CD4-positive, alpha-beta memory T cell (primary cell): ENCODE results near the gene ABCB6. TPM values are rescaled to one million over a fixed set of nuclear protein-coding genes. Genes with fewer than 3 reads are reported as not detected.

ENCODE experiments used
- CTCF ChIA-PET: fragments of 350-600 bp; sonication (Branson Sonifier 250); formaldehyde crosslinking; loops from one replicate; lab custom pipeline; 2021; ENCODE audit warnings: inconsistent platforms; ENCODE audit not compliant: partially characterized antibody; lab: Charles Lee
- POLR2A ChIA-PET: fragments of 350-600 bp; sonication (Branson Sonifier 250); formaldehyde crosslinking; loops from one replicate; lab custom pipeline; 2021; ENCODE audit not compliant: partially characterized antibody; lab: Charles Lee
- DNase-seq, 5 donors: peaks; one replicate each; pipeline versions ENCODE4 v3.0.0 to v3.0.0-alpha.2; 2020 to 2022; ENCODE audit warnings: mixed read lengths in 1 of 5
- H3K27ac ChIP-seq: one replicate; pipeline ENCODE4 v1.7.0; 2013; ENCODE audit warnings: low read depth, low read length
- H3K27me3 ChIP-seq: 2 replicates; pipeline ENCODE4 v1.7.0; 2013; ENCODE audit warnings: mild to moderate bottlenecking, low read length, moderate library complexity; ENCODE audit not compliant: insufficient read depth
- H3K36me3 ChIP-seq: 2 replicates; pipeline ENCODE4 v1.7.0; 2013; ENCODE audit warnings: mild to moderate bottlenecking, low read length, moderate library complexity; ENCODE audit not compliant: insufficient read depth
- H3K4me1 ChIP-seq: 2 replicates; pipeline ENCODE4 v1.7.0; 2013; ENCODE audit warnings: mild to moderate bottlenecking, low read length, moderate library complexity; ENCODE audit not compliant: insufficient read depth
- H3K4me3 ChIP-seq, 2 donors: one replicate each; pipeline ENCODE4 v1.7.0; 2013; ENCODE audit warnings: low read length in 2 of 2, mild to moderate bottlenecking in 1 of 2
- H3K9me3 ChIP-seq, 2 donors: one replicate each; pipeline ENCODE4 v1.7.0; 2013; ENCODE audit warnings: low read length in 2 of 2, control low read depth in 1 of 2; ENCODE audit not compliant: control insufficient read depth in 1 of 2
- H3K27ac Mint-ChIP-seq, 7 donors: one replicate each; pipeline ENCODE4 v1.8.0; 2020 to 2021; ENCODE audit warnings: mixed read lengths in 7 of 7, mild to moderate bottlenecking in 6 of 7, inconsistent platforms in 3 of 7, moderate library complexity in 3 of 7
- H3K27me3 Mint-ChIP-seq, 2 donors: one replicate each; pipeline ENCODE4 v1.8.0; 2020 to 2021; ENCODE audit warnings: mixed read lengths in 2 of 2
- H3K36me3 Mint-ChIP-seq, 2 donors: one replicate each; pipeline ENCODE4 v1.8.0; 2020 to 2021; ENCODE audit warnings: mixed read lengths in 2 of 2, inconsistent platforms in 1 of 2, mild to moderate bottlenecking in 1 of 2
- H3K4me1 Mint-ChIP-seq, 4 donors: one replicate each; pipeline ENCODE4 v1.8.0; 2020 to 2021; ENCODE audit warnings: mixed read lengths in 4 of 4, mild to moderate bottlenecking in 1 of 4
- H3K4me3 Mint-ChIP-seq, 8 donors: one replicate each; pipeline ENCODE4 v1.8.0; 2020 to 2021; ENCODE audit warnings: mixed read lengths in 8 of 8, mild to moderate bottlenecking in 7 of 8, moderate library complexity in 6 of 8, inconsistent platforms in 3 of 8
- H3K9me3 Mint-ChIP-seq, 8 donors: one replicate each; pipeline ENCODE4 v1.8.0; 2020 to 2021; ENCODE audit warnings: mixed read lengths in 8 of 8, mild to moderate bottlenecking in 5 of 8, inconsistent platforms in 3 of 8, moderate library complexity in 1 of 8
- intact Hi-C: fragments of 100-400 bp; cut with micrococcal nuclease; formaldehyde crosslinking; loops from one replicate; pipeline ENCODE4 v1.15.1; 2023
- polyA plus RNA-seq, 2 donors: library from polyadenylated mRNA; unstranded; fragments of 300-500 nt; fragmentation: Illumina TruSeq; gene quantifications; one replicate each; pipeline ENCODE4 v1.2.3, GENCODE V29; 2021
- total RNA-seq, 2 experiments: library from RNA; stranded (reverse); gene quantifications; one replicate each; pipeline ENCODE4 v1.2.3, GENCODE V29; 2021

Gene ABCB6
- total and polyA plus RNA-seq, 4 experiments from 2014 or later: 1.4 to 11.1 (median 7.5) TPM

GRCh38 chr2:219199470-219200211, 19.1 kb downstream of the ABCB6 start:
- no peaks in the 10 kb centered on the region for H3K4me1 ChIP-seq
- H3K27ac ChIP-seq: no peak overlapping the region
- H3K9me3 ChIP-seq: no peaks in the 10 kb centered on the region
- intact Hi-C loops: no loop called here
- peak overlapping the region in 1 of 7 donors; percentile 2 for H3K27ac Mint-ChIP-seq
- H3K4me1 Mint-ChIP-seq: peaks cover 2 to 8% (median 4%) of the 10 kb centered on the region in 4 donors
- H3K4me3 ChIP-seq: no peak overlapping the region
- no peak for DNase-seq
- H3K36me3 Mint-ChIP-seq: peaks cover 0 to 3% of the 10 kb centered on the region in 2 donors
- CTCF ChIA-PET: interaction anchor here (1.8 to 3.4 kb wide), 3 partner anchors 20 to 95 kb away, joined by 5 to 15 read pairs (median 8); no protein-coding TSS in a partner anchor
- no peak overlapping the region for H3K4me3 Mint-ChIP-seq
- H3K36me3 ChIP-seq: no peaks in the 10 kb centered on the region
- POLR2A ChIA-PET: interaction anchor here (1.3 to 2.5 kb wide), 2 partner anchors 18 to 23 kb away, joined by 4 to 8 read pairs; partner anchors contain the start of gene CNPPD1
- H3K27me3 Mint-ChIP-seq: peaks cover 5 to 8% of the 10 kb centered on the region in 2 donors
- no peaks in the 10 kb centered on the region for H3K9me3 Mint-ChIP-seq
- no peaks in the 10 kb centered on the region for H3K27me3 ChIP-seq

DNA sequence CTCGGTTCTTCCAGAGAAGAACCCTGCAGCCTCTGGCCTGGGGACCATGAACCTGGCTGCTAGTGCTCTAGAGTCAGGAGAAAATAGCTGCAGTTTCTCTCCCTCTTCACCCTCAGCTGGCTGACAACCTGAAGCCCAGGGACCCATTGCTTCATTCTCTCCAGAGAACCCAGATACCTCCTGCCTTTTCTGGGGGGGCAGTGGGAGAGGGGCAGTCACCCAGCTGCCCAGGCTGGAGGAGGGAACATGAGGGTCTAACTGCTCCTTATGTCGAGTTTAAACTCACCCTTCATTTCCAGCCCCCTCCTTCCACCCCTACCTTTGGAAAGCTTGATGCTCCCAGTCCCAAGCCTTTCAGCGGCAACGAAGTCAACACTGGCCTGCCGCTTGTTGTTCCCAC, 19.8 kb downstream of the ABCB6 start:
- ChIA-PET POLR2A (interaction anchor here (1.3 to 2.5 kb wide), 2 partner anchors 18 to 22 kb away, joined by 4 to 8 read pairs; partner anchors contain the start of gene CNPPD1), CTCF (interaction anchor here (2.3 to 3.4 kb wide), 2 partner anchors 19 to 96 kb away, joined by 8 to 15 read pairs; no protein-coding TSS in a partner anchor)
- no peak overlapping the region for H3K27ac Mint-ChIP-seq
- Histone ChIP-seq H3K36me3 (no peaks in the 10 kb centered on the region), H3K9me3 (no peaks in the 10 kb centered on the region), H3K4me3 (no peak overlapping the region), H3K27ac (no peak overlapping the region), H3K4me1 (no peaks in the 10 kb centered on the region), H3K27me3 (no peaks in the 10 kb centered on the region)
- peaks cover 5 to 8% of the 10 kb centered on the region in 2 donors for H3K27me3 Mint-ChIP-seq
- intact Hi-C loops: no loop called here
- no peak for DNase-seq
- H3K4me3 Mint-ChIP-seq: no peak overlapping the region
- H3K36me3 Mint-ChIP-seq: peaks cover 0 to 3% of the 10 kb centered on the region in 2 donors
- no peaks in the 10 kb centered on the region for H3K9me3 Mint-ChIP-seq
- peaks cover 2 to 8% (median 4%) of the 10 kb centered on the region in 4 donors for H3K4me1 Mint-ChIP-seq

- H3K4me1 Mint-ChIP-seq: peaks cover 2 to 8% (median 4%) of the 10 kb centered on the region in 4 donors
- peaks cover 0 to 3% of the 10 kb centered on the region in 2 donors for H3K36me3 Mint-ChIP-seq
- POLR2A ChIA-PET: interaction anchor here (0.8 to 2.6 kb wide), 2 partner anchors 9 to 17 kb away, joined by 3 to 13 read pairs; partner anchors contain the start of gene ZFAND2B
- CTCF ChIA-PET: interaction anchor here (1.2 kb wide), 1 partner anchor 9 kb away, joined by 3 read pairs; no protein-coding TSS in a partner anchor
- peaks cover 5 to 8% of the 10 kb centered on the region in 2 donors for H3K27me3 Mint-ChIP-seq
- no peak for DNase-seq
- H3K9me3 Mint-ChIP-seq: no peaks in the 10 kb centered on the region
- intact Hi-C loops: no loop called here
- no peaks in the 10 kb centered on the region for H3K4me1 ChIP-seq
- H3K27me3 ChIP-seq: no peaks in the 10 kb centered on the region
- H3K9me3 ChIP-seq: no peaks in the 10 kb centered on the region
- no peak overlapping the region for H3K4me3 Mint-ChIP-seq
- H3K4me3 ChIP-seq: no peak overlapping the region
- H3K27ac ChIP-seq: no peak overlapping the region
- H3K36me3 ChIP-seq: no peaks in the 10 kb centered on the region
- no peak overlapping the region for H3K27ac Mint-ChIP-seq
Measured at GRCh38 chr2:219197388-219197787, 21.4 kb downstream of the ABCB6 start.

DNA sequence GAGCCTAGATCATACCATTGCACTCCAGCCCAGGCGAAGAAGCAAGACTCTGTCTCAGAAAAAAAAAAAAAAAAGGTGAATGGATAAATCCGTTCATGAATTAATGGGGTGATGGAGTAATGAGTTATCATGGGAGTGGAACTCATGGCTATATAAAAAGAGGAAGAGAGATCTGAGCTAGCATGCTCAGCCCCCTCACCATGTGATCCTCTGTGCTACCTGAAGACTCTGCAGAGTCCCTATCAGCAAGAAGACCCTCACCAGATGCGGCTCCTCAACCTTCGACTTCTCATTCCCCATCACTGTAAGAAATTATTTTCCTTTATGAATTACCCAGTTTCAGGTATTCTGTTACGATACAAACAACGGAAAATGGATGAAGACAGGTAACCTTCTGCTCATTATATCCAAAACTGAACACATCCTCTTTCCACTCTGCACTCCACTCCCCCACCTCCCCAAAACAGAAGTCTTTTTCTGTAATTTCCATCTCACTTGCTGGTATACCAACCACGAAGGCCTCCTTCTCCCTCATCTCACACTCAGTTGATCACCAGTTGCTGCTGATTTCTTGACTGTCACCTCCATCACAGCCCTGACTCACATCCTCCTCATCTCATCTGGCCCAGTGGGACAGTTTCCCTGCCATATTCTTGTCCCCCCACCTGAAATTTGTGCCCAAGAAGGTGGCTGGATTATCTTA, 31.9 kb downstream of the ABCB6 start:
- H3K4me1 Mint-ChIP-seq: peaks cover 8 to 20% (median 8%) of the 10 kb centered on the region in 4 donors

DNA sequence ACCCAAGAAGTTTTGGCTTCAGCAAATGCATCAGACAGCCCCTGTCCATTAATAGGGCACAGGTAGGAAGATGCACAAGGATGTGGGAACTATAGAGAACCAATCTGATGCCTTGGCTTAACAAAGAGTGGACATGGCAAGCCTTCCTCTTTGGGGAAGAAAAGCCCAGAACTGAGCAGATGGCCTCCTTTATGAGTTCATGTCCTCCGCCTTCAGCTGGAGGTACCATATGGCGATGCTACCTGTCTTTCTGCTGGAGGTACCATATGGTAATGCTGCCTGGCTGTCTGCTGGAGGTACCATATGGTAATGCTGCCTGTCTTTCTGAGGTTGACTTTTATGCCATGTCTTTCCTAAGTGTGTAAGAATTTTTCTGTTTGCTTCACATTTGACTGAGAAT, 34.6 kb downstream of the ABCB6 start:
- ChIA-PET POLR2A (interaction anchor here (0.7 to 1.6 kb wide), 3 partner anchors 12 to 66 kb away, joined by 3 to 4 read pairs (median 4); partner anchors contain the start of gene ZFAND2B), CTCF (interaction anchor here (1.2 to 5.6 kb wide), 5 partner anchors 9 to 111 kb away, joined by 3 to 22 read pairs (median 4); partner anchors contain the start of gene SLC23A3)
- H3K9me3 ChIP-seq: no peaks in the 10 kb centered on the region
- no peak overlapping the region for H3K4me3 ChIP-seq
- H3K27ac ChIP-seq: no peak overlapping the region
- no peaks in the 10 kb centered on the region for H3K27me3 ChIP-seq
- peaks cover 32 to 51% of the 10 kb centered on the region in 2 donors for H3K36me3 Mint-ChIP-seq
- no peak overlapping the region for H3K4me3 Mint-ChIP-seq
- peak overlapping the region in 4 of 7 donors; percentile 36 to 81 (median 60) for H3K27ac Mint-ChIP-seq
- no peaks in the 10 kb centered on the region for H3K9me3 Mint-ChIP-seq
- no peaks in the 10 kb centered on the region for H3K27me3 Mint-ChIP-seq
- H3K4me1 Mint-ChIP-seq: peaks cover 20 to 48% (median 30%) of the 10 kb centered on the region in 4 donors
- no peak for DNase-seq
- peaks cover 50% of the 10 kb centered on the region for H3K36me3 ChIP-seq
- intact Hi-C loops: no loop called here
- H3K4me1 ChIP-seq: peaks cover 39% of the 10 kb centered on the region

More for the DNA sequence above, 31.9 kb downstream of the ABCB6 start:
- no peak overlapping the region for H3K27ac ChIP-seq
- Mint-ChIP-seq H3K9me3 (no peaks in the 10 kb centered on the region), H3K27ac (peak overlapping the region in 5 of 7 donors; percentile 30 to 55 (median 49)), H3K36me3 (peaks cover 20 to 30% of the 10 kb centered on the region in 2 donors), H3K27me3 (no peaks in the 10 kb centered on the region), H3K4me3 (no peak overlapping the region)
- ChIA-PET CTCF (no interaction called here), POLR2A (no interaction called here)
- no peaks in the 10 kb centered on the region for H3K9me3 ChIP-seq
- intact Hi-C loops: no loop called here
- H3K36me3 ChIP-seq: peaks cover 25% of the 10 kb centered on the region
- no peaks in the 10 kb centered on the region for H3K27me3 ChIP-seq
- peaks cover 13% of the 10 kb centered on the region for H3K4me1 ChIP-seq
- H3K4me3 ChIP-seq: no peak overlapping the region
- DNase-seq: no peak

DNA sequence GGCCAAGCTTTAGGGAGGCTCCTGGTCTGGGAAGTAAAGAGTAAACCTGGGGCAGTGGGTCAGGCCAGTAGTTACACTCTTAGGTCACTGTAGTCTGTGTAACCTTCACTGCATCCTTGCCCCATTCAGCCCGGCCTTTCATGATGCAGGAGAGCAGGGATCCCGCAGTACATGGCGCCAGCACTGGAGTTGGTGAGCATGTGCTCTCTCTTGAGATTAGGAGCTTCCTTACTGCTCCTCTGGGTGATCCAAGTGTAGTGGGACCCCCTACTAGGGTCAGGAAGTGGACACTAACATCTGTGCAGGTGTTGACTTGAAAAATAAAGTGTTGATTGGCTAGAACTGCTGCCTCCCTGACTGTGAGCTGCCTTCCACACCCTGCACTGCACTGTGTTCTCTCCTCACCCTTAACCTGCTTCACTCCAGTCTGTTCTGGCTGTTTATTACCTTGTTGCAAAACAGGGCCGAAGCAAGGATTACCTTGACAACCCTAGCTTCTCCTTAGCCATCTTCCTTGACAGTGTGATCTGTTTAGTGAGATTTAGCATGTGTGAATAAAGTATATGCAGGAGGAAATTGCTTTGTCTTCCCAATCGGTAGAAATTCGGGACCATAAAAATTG, 35.5 kb downstream of the ABCB6 start:
- no peaks in the 10 kb centered on the region for H3K9me3 Mint-ChIP-seq
- POLR2A ChIA-PET: interaction anchor here (1.2 to 5.3 kb wide), 3 partner anchors 23 to 66 kb away, joined by 4 to 44 read pairs (median 5); partner anchors contain the start of gene ZFAND2B
- intact Hi-C loops: no loop called here

More for the DNA sequence above, 35.5 kb downstream of the ABCB6 start:
- Histone ChIP-seq H3K27me3 (no peaks in the 10 kb centered on the region), H3K27ac (no peak overlapping the region), H3K4me1 (peaks cover 45% of the 10 kb centered on the region), H3K4me3 (no peak overlapping the region), H3K9me3 (no peaks in the 10 kb centered on the region), H3K36me3 (peaks cover 50% of the 10 kb centered on the region)
- DNase-seq: no peak
- no peaks in the 10 kb centered on the region for H3K27me3 Mint-ChIP-seq
- peaks cover 26 to 54% (median 36%) of the 10 kb centered on the region in 4 donors for H3K4me1 Mint-ChIP-seq
- no peak overlapping the region for H3K4me3 Mint-ChIP-seq
- H3K27ac Mint-ChIP-seq: peak overlapping the region; percentile 31 to 89 (median 70)
- CTCF ChIA-PET: interaction anchor here (1.0 to 5.6 kb wide), 5 partner anchors 10 to 112 kb away, joined by 3 to 22 read pairs (median 3); partner anchors contain the start of gene SLC23A3
- H3K36me3 Mint-ChIP-seq: peaks cover 32 to 57% of the 10 kb centered on the region in 2 donors
